Hematopoietic multipotent progenitor cell (in vitro differentiated cells): ENCODE measurements around the gene FNDC8. TPM values are rescaled to one million over a fixed set of nuclear protein-coding genes. Genes with fewer than 3 reads are reported as not detected.
"Not testable (repeated sequence)": the region's sequence is repeated elsewhere in the genome, so short reads cannot be mapped to it uniquely, and the experiment has no call there.

ENCODE experiments used
- DNase-seq, 3 donors: peaks; one replicate each; pipeline ENCODE4 v3.0.0-alpha.2; 2011 to 2015; ENCODE audit warnings: low read depth in 2 of 3, low spot score in 2 of 3
- total RNA-seq: library from RNA; depleted of rRNA; stranded (reverse); fragments of >200 nt; gene quantifications from one replicate; pipeline ENCODE4 v1.2.3, GENCODE V29; 2012

Gene FNDC8
- total RNA-seq, 1 donor = not detected

- DNase-seq = peak; percentile 70 to 86 (median 82)
Observed at GRCh38 chr17:35141681-35142466, 20.5 kb downstream of the FNDC8 start, which contains the start of gene NLE1. NLE1 (minus strand) TSS chr17:35142303; CDS start chr17:35142275, 28 bp downstream.

GRCh38 chr17:35142467-35142796 lies 21.0 kb downstream of the FNDC8 start:
- DNase-seq = no peak

- DNase-seq = no peak
Observed at GRCh38 chr17:35144840-35145239, 23.4 kb downstream of the FNDC8 start.

- DNase-seq = no peak
Observed at GRCh38 chr17:35146214-35146833, 24.9 kb downstream of the FNDC8 start.

GRCh38 chr17:35147375-35147905 lies 26.0 kb downstream of the FNDC8 start, which contains the start of gene UNC45B:
UNC45B (plus strand) TSS chr17:35147817; CDS start chr17:35148264, 447 bp downstream.
- DNase-seq = no peak

- DNase-seq = no peak
Observed at GRCh38 chr17:35148144-35148543, 26.7 kb downstream of the FNDC8 start.

- no peak for DNase-seq
Observed at GRCh38 chr17:35149941-35150340, 28.5 kb downstream of the FNDC8 start.

GRCh38 chr17:35151080-35151479 lies 29.7 kb downstream of the FNDC8 start:
- DNase-seq = not testable (repeated sequence)

GRCh38 chr17:35152421-35153140 lies 31.2 kb downstream of the FNDC8 start:
- DNase-seq = no peak

GRCh38 chr17:35154196-35155165 lies 33.1 kb downstream of the FNDC8 start:
- DNase-seq = no peak

- no peak for DNase-seq
Observed at GRCh38 chr17:35155246-35155645, 33.8 kb downstream of the FNDC8 start.

- no peak for DNase-seq
Observed at GRCh38 chr17:35159940-35160339, 38.5 kb downstream of the FNDC8 start.

GRCh38 chr17:35160354-35161201 lies 39.2 kb downstream of the FNDC8 start:
- peak in 1 of 3 donors; percentile 21 for DNase-seq

- peak in 2 of 3 donors; percentile 26 to 34 for DNase-seq
Observed at GRCh38 chr17:35161281-35161761, 39.9 kb downstream of the FNDC8 start.

GRCh38 chr17:35162755-35163154 lies 41.3 kb downstream of the FNDC8 start:
- DNase-seq = no peak

- no peak for DNase-seq
Observed at GRCh38 chr17:35163886-35164285, 42.5 kb downstream of the FNDC8 start.

- DNase-seq = no peak
Observed at GRCh38 chr17:35164716-35165115, 43.3 kb downstream of the FNDC8 start.

GRCh38 chr17:35166526-35166925 lies 45.1 kb downstream of the FNDC8 start:
- DNase-seq = no peak

- DNase-seq = no peak
Observed at GRCh38 chr17:35167046-35167445, 45.6 kb downstream of the FNDC8 start.
